AML-193 (cell line): ENCODE measurements around the gene PROP1.
"Not testable (repeated sequence)": the region's sequence is repeated elsewhere in the genome, so short reads cannot be mapped to it uniquely, and the experiment has no call there.

ENCODE experiments used
- DNase-seq, 2 experiments: peaks; one replicate each; lab custom pipeline; 2025; lab: John Stamatoyannopoulos, UW

Gene PROP1

GRCh38 chr5:177982072-177982727 lies 13.8 kb downstream of the PROP1 start:
- no peak for DNase-seq

DNA sequence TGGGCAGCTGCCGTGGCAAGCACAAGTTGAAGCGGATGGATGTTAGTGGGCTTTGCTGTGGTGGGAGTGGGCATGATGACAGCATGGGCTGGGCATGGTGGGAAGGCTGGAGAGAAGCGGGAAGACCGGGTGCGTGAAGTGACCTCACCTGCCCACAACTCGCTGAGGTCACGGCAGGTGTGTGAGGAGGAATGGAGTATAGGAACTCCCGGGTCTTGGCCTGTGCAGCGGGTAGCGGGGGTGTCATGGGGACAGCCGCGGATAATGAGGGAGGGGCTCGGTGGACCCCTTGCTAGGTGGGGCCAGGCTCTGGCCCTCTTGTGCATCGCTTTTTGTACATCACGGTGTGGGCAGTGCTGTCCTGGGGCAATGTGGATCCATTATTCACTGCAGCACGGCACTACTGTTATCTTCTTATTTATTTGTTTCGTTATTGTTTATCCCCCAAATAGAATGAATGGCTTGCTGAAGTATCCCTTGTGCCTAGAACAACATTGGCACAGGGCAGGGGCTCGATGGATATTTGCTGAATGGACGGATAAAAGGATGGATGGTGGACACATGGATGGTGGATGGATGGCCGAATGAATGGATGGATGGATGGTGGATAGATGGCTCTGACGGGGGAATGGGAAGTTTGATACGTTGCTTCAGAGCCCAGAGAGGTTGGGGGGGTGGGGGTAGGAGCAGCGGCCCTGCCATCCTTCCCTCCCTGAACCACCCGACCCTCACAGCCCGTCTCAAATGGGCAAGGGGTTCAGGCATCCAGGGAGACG lies 14.6 kb downstream of the PROP1 start:
- no peak for DNase-seq

DNA sequence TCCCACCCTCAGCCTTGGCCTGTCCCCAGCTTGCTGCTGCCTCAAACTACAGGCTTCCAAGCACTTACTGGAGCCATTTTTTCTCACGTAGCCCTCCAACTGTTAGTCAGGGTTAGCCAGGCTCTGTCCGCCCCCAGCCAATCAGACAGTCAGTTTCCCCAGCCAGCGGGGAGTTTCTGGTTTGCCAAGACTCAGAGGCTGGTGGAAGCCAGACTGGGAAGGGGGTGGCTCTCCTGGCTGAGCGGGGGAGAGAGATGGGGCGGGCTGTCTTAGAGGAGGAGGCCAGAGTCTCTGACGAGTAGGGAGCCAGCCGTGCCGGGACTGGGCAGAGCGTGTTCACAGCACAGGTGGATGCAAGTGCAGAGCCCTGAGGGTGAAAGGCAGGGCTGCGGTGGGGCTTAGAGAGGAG lies 15.3 kb downstream of the PROP1 start:
- DNase-seq: no peak

DNA sequence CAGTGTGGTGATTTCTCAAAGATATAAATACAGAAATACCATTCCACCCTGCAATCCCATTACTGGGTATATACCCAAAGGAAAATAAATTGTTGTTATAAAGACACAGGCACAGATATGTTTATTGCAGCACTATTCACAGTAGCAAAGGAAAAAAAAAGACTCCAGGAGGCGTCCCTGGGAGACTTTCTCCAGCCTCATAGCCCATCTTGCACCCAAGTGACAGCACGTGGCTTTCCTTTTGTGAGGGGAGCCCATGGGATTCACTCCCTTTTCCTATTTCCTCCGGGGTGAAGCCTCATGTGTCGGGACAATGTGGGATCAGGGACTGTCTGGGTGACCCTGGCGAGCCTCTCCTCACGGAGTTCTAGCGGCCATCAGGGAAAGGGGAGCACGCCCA lies 18.4 kb downstream of the PROP1 start:
- DNase-seq: not testable (repeated sequence)

GRCh38 chr5:177973066-177973635 lies 22.9 kb downstream of the PROP1 start:
- DNase-seq: no peak

- DNase-seq: no peak
These were observed 23.4 kb downstream of the PROP1 start for GRCh38 chr5:177972613-177973012.

- DNase-seq: not testable (repeated sequence)
These were observed 24.0 kb downstream of the PROP1 start for GRCh38 chr5:177972014-177972413.

GRCh38 chr5:177968661-177969211 lies 27.3 kb downstream of the PROP1 start:
- no peak for DNase-seq

DNA sequence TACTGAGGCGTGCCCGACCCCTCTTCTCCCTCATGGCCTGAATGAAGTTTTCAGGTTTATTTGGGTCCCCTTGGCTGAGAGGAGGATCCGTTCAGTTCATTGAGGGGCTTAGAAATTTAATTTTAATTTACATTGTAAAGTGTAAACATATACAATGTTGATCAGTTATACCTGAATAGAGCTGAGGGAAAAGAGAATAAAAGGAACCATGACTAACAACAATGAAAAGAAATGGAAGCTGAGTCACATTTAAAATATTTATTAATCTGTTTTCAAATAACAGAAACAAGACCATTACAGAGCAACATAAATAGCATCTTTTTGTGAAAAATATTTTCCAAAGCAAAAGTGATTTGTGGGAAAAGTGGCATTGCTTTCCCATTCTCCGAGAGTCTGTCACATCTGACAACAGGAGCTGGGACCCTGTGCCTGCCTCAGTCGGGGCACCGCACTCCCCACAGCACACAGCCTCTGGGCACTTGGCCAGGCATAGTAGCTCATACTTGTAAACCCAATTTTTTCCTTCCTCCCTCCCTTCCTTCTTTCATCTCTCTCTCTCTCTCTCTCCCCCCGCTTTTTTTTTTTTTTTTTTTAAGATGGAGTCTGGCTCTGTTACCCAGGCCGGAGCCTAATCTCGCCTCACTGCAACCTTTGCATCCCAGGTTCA lies 28.7 kb downstream of the PROP1 start:
- DNase-seq: no peak

- DNase-seq: no peak
These were observed 29.2 kb downstream of the PROP1 start for GRCh38 chr5:177966839-177967166.

- no peak for DNase-seq
These were observed 29.8 kb downstream of the PROP1 start for GRCh38 chr5:177966009-177966838.

DNA sequence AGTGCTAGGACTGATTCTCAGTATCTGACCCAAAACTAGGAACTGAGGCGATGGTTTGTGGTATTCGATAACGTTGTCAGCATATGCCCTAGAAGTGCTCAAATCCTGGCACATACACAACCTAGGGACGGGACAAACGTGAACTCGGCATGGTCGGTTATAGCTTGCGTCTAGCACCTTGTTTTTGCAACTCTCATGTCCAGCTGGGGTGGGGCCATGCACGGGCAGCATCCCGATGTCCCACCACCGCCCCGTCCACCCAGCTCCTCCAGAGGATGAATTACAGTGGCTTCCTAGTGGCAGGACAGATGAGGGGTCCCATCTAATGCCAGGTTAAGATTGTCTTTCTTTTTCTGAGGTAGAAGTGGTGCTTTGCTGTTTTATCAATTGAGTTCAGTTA lies 31.6 kb downstream of the PROP1 start:
- no peak for DNase-seq

DNA sequence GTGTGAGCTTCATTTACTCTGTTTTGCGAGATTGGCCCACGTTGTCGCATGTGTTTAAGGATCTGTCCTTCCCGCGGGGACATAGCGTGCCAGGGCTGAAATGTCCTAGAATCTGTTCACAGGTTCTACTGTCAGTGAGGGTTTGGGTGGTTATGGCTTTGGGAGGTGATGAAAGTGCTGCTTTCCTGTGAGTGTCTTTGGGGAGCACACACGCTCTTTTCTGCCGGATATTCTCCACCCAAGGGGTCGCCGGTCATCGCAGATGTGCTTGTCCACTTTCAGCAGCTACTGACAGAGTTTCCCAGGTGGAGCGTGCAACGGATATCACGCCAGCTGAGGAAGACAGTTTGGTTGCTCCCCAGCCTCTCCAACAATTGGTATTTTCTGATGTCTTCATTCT lies 32.1 kb downstream of the PROP1 start:
- no peak for DNase-seq

DNA sequence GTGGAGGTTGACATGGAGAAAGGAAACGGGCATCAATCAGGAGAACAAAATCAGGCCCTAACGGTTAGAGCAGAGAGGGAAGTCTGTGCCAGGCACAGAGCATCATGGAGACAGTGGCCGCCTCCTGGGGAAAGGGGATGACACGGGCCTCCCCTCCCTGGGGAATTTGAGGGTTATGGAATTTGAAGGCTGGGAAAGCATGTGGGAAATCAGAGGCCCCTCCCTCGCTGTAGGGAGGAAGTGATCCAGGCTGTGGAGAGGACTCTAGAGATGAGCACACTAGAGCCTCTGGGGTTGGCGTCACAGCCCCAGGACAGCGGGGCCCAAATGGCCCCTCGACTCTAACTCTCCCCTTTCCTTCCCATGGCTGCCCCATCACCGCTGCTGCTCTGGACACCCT lies 36.7 kb downstream of the PROP1 start:
- DNase-seq: no peak

- no peak for DNase-seq
These were observed 37.3 kb downstream of the PROP1 start for GRCh38 chr5:177958696-177959095.

- DNase-seq: no peak
These were observed 38.8 kb downstream of the PROP1 start for GRCh38 chr5:177957241-177957640.

DNA sequence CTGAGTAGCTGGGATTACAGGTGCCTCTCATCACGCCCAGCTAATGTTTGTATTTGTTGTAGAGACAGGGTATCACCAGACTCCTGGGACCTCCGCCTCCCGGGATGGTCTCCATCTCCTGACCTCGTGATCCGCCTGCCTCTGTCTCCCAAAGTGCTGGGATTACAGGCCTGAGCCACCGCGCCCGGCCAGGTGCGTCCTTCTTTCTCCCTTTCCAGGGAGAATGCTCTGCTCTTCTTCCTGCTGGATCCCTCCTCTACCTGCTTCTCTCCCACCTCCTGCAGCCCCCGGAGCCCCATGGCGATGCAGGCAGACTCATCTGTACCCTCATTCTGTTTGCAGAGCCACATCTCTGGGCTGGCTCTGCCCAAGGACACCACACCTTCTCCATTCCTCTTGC lies 42.9 kb downstream of the PROP1 start:
- DNase-seq: not testable (repeated sequence)

DNA sequence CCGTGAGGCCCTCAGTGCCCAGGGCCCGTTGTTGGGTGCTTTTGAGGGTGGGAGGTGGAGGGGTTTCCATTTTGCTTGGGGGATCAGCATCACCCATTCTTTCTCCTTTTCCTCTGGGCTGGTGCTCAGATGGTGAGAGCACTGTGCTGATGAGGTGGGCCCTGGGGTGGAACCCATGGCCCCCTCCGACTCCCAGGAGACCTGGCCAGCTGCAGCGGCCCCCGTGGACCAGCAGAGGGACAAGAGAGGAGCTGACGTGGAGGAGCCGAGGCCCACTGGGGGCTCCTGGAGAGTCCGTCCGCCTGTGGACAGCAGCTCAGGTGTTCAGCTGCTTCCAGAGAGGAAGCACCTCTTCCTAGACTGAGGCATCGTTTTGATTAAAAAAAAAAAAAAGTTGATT lies 46.4 kb downstream of the PROP1 start:
- not testable (repeated sequence) for DNase-seq

DNA sequence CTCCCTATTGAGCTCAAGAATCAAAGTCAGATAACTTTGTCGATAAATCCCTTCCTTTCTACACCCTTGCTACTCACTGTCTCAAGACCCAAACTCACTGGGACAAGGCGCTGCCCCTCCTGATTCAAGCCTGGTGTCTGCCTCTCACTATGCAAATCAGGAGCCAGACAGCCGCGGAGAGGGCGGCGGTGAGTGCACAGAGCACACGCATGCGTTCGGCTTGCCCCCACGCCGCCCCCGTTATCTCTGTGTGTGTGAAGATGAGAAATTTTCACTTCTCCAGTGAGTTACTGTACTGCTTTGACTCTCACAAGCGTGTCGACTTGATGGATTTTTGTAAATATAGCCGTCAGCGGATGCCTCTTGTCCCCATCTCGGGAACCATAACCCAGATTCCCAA lies 47.0 kb downstream of the PROP1 start:
- not testable (repeated sequence) for DNase-seq

GRCh38 chr5:177947912-177948311 lies 48.1 kb downstream of the PROP1 start:
- not testable (repeated sequence) for DNase-seq

DNA sequence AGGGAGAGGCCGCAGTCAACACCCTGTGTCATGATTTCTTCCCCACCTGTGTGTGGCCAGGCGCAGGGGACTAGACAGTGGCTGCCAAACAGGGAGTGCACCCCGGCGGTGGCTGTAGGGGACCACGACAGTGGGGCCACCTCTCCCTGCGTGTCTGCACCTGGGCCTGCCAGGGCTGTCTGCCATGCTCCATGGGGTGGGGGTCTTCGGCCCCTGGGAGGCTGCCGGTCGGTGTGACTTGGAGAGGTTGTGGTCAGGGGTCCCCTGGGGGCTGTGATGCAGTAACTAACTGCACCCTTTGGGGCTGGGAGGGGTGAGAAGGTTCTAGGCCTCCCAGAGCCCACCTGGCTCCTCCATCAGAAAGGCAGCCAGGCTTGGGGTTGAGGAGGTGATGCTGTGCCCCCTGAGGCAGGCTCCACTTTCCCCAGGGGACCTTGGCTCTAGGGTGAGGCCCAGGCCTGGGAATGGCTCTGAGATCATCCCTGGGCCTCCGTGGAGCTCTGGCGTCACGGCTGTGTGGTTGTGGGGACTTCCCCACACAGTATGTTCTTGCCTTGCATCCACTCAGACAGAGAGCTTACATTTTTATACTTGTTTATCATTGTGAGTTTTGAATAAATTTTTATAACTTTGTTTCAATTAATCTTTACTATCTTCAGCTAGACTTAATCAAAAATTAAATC lies 50.3 kb downstream of the PROP1 start:
- DNase-seq: not testable (repeated sequence)
